ENCODE results near the gene PCP4L1.

The PCP4L1 gene

DNA sequence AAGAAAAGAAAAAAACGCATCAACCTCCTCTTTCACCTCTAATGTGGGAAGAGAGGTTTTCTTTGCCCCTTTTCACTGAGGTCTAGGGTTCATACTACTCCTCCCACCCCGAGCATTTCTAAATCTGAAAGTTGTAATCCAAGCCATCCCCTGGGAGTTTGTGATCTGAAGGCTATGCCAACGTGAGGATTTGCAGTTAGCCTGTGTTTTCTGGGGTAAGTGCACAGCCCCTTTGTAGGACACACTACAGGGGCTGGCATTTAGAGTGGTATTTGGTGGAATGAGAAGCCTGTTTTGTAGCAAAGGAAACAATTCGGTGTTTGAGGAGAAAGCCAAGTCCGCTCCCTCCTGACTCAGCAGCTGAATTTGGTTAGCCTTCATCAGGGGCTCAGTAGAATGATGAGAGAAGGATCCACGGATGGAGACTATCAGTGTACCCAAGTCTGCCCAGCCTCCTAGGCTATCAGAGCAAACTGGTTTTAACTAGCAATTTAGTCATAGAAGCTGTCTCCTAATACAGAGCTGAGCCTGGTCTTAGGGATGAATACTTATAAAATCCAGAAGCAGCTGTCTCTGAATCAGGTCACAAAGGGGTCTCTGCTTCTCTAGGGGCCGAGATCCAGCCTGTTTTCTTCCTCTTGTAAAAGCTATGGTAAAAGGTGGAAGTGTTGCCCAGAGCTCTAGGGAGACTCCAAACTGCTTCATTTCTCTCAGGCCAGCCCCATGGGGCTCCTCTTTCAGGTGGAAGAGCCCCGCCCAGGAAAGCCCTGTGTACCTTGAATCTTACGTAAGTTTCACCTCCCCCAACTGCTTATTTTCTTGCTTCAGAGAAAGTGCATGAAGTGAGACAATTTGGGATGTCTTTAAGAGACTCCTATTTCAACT, 2.1 kb downstream of the PCP4L1 start:
- TF ChIP-seq, protein P1, sequence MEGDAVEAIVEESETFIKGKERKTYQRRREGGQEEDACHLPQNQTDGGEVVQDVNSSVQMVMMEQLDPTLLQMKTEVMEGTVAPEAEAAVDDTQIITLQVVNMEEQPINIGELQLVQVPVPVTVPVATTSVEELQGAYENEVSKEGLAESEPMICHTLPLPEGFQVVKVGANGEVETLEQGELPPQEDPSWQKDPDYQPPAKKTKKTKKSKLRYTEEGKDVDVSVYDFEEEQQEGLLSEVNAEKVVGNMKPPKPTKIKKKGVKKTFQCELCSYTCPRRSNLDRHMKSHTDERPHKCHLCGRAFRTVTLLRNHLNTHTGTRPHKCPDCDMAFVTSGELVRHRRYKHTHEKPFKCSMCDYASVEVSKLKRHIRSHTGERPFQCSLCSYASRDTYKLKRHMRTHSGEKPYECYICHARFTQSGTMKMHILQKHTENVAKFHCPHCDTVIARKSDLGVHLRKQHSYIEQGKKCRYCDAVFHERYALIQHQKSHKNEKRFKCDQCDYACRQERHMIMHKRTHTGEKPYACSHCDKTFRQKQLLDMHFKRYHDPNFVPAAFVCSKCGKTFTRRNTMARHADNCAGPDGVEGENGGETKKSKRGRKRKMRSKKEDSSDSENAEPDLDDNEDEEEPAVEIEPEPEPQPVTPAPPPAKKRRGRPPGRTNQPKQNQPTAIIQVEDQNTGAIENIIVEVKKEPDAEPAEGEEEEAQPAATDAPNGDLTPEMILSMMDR (IDR thresholded peaks at IDR 0.05; ENCODE audit: insufficient read depth, low read depth, low read length, missing control alignments) = no peak
- no peak overlapping the region for H3K4me3 ChIP-seq (ENCODE audit: low read length)
- peak; percentile 53 for DNase-seq (ENCODE audit: low read depth)

DNA sequence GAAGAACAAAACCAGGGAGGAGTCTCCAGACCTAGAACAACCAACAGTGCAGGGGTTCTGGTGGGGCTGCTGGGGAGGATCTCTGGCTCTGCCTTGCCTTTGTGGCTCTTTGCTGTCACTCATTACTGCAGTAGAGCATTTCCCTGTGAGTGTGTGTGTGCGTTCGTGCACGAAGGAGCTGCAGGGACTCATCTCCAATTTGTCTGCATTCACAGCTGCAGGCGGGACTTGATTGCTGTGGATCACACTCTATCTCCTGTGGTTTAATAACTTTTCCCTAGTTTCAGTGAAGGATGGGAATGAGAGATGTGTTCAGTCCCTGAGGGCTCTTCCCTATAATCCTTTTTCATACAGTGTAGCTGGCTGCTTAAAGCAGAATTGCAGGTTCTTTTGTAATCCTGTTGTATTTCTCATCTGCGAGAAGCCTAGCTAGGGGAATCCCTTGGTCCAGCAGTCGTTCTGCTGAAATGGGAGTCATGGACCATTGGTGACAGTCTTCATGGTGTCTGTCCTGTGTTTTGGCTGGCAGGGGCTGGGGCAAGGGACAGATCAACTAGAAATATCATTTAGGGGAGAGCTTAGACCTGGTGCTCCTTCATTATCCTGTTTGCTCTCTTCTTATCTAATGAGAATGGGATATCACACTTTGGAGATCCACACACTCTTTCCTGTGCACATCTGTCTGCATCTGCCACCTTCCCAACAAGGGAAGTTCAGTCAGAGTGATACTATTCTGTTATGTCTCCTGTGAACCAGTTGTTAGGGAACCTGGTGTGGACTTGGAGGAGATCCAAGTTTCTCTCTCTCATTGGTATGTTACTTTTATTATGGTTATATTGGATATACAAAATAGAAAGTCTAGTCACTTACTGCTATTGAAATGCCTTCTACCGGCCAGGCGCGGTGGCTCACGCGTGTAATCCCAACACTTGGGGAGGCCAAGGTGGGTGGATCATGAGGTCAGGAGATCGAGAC, 3.0 kb downstream of the PCP4L1 start:
- TF ChIP-seq, protein P1 (IDR thresholded peaks at IDR 0.05; ENCODE audit: insufficient read depth, low read depth, low read length, missing control alignments) = no peak
- H3K4me3 ChIP-seq (ENCODE audit: low read length) = no peak overlapping the region

DNA sequence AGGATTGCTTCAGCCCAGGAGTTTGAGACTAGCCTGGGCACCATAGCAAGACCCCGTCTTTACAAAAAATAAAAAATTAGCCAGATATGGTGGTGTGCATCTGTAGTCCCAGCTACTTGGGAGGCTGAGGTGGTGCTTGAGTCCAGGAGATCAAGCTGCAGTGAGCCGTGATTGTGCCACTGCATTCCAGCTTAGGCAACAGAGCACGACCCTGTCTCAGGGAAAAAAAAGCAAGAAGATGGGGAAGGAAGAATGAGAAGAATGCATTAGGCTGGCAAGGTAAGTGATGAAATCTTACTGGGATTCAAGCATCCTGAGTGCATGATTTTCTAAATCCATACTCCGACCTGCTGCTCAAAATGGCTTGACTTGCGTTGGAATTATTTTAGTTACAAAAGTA, 6.8 kb downstream of the PCP4L1 start:
- TF ChIP-seq, protein P1 (IDR thresholded peaks at IDR 0.05; ENCODE audit: insufficient read depth, low read depth, low read length, missing control alignments) = no peak
- H3K4me3 ChIP-seq (ENCODE audit: low read length) = no peak overlapping the region
- DNase-seq (ENCODE audit: low read depth) = no peak

More for the DNA sequence above, 3.0 kb downstream of the PCP4L1 start:
- DNase-seq (ENCODE audit: low read depth) = peak; percentile 62

DNA sequence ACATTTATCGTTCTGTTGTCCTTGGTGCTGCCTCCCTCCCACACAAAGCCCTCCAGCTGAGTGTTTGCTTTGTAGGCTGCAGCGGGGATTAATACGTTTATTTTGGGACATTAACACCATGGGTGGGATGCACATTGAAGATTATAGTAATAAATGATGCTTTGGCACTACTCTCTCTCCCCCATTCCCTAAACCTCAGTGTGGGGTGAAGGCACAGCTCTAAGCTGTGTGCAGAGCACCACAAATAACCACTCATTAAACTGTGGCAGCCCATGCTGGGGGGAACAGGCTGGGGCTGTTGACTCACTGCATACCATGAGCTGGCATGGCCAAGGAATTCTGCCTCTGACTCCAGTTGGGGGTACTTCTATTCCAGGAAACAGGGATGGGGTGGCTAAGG, 7.7 kb downstream of the PCP4L1 start:
- TF ChIP-seq, protein P1 (IDR thresholded peaks at IDR 0.05; ENCODE audit: insufficient read depth, low read depth, low read length, missing control alignments) = no peak
- H3K4me3 ChIP-seq (ENCODE audit: low read length) = no peak overlapping the region
- DNase-seq (ENCODE audit: low read depth) = peak; percentile 22

DNA sequence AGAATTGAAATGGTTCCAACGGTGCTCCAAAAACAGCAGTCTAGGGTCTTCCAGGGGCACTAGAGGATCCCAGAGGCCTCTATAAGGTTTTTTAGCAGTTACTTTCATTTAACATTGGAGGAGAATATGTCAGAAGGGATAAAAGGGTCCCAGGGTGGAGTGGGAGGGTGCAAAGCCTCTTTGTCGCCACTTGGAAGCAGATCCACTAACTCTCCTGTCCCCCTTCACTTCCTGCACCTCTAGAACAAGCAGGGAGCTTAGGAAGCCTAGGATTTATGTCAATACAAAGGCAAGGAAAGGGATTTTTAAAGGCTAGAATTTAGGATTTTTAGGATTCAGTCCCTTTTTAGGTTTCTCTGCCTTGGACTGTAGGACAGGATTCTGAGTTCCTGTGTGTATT, 8.3 kb downstream of the PCP4L1 start:
- no peak for DNase-seq (ENCODE audit: low read depth)
- H3K4me3 ChIP-seq (ENCODE audit: low read length) = no peak overlapping the region
- TF ChIP-seq, protein P1 (IDR thresholded peaks at IDR 0.05; ENCODE audit: insufficient read depth, low read depth, low read length, missing control alignments) = no peak

DNA sequence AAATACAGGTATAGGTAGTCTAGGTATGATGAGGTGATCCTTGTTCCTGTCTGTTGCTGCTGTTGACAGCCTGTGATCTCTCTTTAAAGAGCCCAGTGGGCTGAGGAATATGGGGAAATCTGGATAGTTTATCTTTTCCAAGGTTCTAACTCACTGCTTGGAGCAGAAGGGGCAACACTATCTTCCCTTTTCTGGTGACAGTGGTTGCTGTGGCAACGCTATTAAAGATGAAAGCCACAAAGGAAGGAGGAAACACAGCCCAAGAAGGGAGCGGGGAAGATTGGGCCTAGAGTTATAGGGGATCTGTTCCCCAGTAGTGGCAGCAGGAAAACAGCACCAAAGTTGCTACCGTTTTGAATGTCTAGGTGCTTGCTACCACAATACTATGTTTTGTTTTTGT, 8.8 kb downstream of the PCP4L1 start:
- TF ChIP-seq, protein P1 (IDR thresholded peaks at IDR 0.05; ENCODE audit: insufficient read depth, low read depth, low read length, missing control alignments) = no peak
- no peak overlapping the region for H3K4me3 ChIP-seq (ENCODE audit: low read length)
- DNase-seq (ENCODE audit: low read depth) = no peak
